Duodenal mucosa (tissue), 2 donors: Measurements from ENCODE around the gene SPEN.
"Not testable (repeated sequence)": the region's sequence is repeated elsewhere in the genome, so short reads cannot be mapped to it uniquely, and the experiment has no call there.

Experiments used
- H3K27ac ChIP-seq: one replicate; pipeline ENCODE4 v1.7.0; 2013; ENCODE audit warnings: low read depth, low read length
- H3K27me3 ChIP-seq, 2 donors: one replicate each; pipeline ENCODE4 v1.7.0; 2013; ENCODE audit warnings: low read length in 2 of 2, control low read depth in 1 of 2; ENCODE audit not compliant: insufficient read depth in 2 of 2, control insufficient read depth in 1 of 2
- H3K36me3 ChIP-seq, 2 donors: one replicate each; pipeline ENCODE4 v1.7.0; 2013; ENCODE audit warnings: low read length in 2 of 2, control low read depth in 1 of 2; ENCODE audit not compliant: insufficient read depth in 2 of 2, control insufficient read depth in 1 of 2
- H3K4me1 ChIP-seq, 2 donors: one replicate each; pipeline ENCODE4 v1.7.0; 2013; ENCODE audit warnings: low read length in 2 of 2, control low read depth in 1 of 2; ENCODE audit not compliant: insufficient read depth in 2 of 2, control insufficient read depth in 1 of 2
- H3K4me3 ChIP-seq, 2 donors: one replicate each; pipeline ENCODE4 v1.7.0; 2013; ENCODE audit warnings: low read length in 2 of 2, low read depth in 1 of 2
- H3K9ac ChIP-seq, 2 donors: one replicate each; pipeline ENCODE4 v1.7.0; 2013; ENCODE audit warnings: low read length in 2 of 2, low read depth in 1 of 2
- H3K9me3 ChIP-seq, 2 donors: one replicate each; pipeline ENCODE4 v1.7.0; 2013; ENCODE audit warnings: low read length in 2 of 2, control low read depth in 1 of 2; ENCODE audit not compliant: control insufficient read depth in 1 of 2

The SPEN gene

DNA sequence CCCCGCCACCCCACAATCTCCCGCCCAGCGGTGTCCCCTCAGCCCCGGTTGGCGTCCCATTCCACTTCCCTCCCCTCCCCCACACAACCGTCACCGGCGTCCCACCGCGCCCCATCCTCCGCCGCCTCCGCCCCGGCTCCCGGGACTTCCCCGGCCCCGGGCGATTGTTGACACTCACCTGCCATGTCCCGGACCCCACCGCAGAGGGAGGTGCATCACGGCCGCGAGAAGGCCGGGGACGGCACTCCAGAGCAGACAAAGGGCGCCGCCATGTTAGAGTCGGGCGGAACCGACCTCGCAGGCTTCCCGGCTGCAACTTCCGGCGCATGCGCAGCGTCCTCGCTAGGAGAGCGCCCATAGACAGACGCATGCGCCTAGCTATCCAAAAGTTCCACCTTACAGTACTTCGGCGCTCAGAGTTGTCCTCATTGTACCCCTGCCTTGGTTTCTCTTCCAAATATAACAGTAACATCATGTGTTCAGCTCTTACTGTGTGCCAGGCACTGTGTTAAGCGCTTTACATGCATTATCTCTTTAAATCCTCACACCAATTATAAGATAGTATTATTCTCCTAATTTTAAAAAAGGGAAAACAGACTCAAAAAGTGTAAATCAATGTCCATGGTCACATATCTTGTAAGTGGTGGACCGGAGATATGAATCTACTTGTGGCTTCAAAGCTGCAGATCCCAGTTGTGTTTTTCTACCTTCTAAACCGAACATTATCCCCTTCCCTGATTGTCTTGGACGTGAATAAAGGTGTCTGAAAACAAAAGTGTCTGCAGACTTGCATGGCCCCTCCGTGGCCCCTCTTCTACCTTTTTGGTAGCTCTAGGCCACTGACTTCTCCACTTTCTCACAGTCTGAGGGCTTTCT lies 128.5 kb downstream of the SPEN start, which contains the start of gene ZBTB17:
Gene ZBTB17 (minus strand): TSS at position 297 of the 876 bp plus-strand sequence. CDS start 27,606 bp downstream, outside the sequence.
- H3K4me3 ChIP-seq: peak within 1 kb of the TSS; percentile 74 to 75

DNA sequence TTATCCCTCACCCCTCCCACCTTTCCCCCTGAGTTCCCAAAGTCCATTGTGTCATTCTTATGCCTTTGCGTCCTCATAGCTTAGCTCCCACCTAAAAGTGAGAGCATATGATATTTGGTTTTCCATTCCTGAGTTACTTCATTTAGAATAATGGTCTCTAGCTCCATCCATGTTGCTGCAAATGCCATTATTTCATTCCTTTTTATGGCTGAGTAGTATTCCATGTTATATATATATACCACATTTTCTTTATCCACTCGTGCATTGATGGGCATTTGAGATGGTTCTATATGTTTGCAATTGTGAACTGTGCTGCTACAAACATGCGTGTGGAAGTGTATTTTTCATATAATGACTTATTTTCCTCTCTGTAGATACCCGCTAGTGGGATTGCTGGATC lies 130.4 kb downstream of the SPEN start:
- H3K27me3 ChIP-seq, H3K9ac ChIP-seq, H3K36me3 ChIP-seq, H3K4me3 ChIP-seq, H3K9me3 ChIP-seq, H3K27ac ChIP-seq: not testable (repeated sequence)
- peaks cover 7 to 10% of the 10 kb centered on the region in 2 donors for H3K4me1 ChIP-seq

More for the DNA sequence above, 128.5 kb downstream of the SPEN start, which contains the start of gene ZBTB17:
- H3K36me3 ChIP-seq: peaks cover 9 to 17% of the 10 kb centered on the region in 2 donors
- H3K27me3 ChIP-seq: no peaks in the 10 kb centered on the region
- no peaks in the 10 kb centered on the region for H3K9me3 ChIP-seq
- peak within 1 kb of the TSS; percentile 61 for H3K27ac ChIP-seq
- peak within 1 kb of the TSS; percentile 55 to 61 for H3K9ac ChIP-seq
- H3K4me1 ChIP-seq: peaks cover 7 to 10% of the 10 kb centered on the region in 2 donors

DNA sequence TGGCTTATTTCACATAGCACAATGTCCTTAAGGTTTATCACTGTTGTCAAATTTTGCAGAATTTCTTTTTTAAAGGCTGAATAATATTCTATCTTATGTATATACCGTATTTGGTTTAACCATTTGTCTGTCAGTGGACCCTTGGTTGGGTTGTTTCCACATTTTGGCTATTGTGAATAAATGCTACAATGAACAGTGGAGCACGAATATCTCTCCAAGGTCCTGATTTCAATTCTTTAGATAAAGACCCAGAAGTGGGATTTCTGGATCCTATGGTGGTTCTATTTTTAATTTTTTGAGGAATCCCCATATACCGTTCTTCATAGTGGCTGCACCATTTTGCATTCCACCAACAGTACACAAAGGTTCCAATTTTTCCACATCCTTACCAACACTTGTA lies 134.2 kb downstream of the SPEN start:
- Histone ChIP-seq H3K9me3 (no peaks in the 10 kb centered on the region), H3K9ac (no peak overlapping the region), H3K27me3 (no peaks in the 10 kb centered on the region), H3K4me1 (no peaks in the 10 kb centered on the region), H3K27ac (no peak overlapping the region), H3K36me3 (no peaks in the 10 kb centered on the region), H3K4me3 (no peak overlapping the region)

DNA sequence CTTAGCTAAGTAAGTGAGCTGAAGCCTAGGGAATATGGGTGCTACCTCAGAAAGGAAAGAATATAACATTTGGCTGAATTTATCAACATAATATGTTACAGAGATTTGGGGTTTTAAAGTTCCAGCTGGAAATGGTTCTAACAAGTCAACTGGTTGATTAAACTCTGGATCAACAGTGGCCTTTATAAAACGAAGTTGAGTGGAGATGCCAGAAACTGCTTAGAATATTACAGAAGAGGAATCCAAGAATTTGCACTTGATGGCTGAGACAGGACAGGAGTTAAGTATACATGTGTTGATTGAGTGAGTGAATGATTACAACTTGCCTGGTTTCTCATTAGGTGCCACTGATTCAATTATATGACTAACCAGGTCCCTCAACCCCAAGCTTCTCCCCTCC lies 135.8 kb downstream of the SPEN start:
- H3K27me3 ChIP-seq: no peaks in the 10 kb centered on the region
- H3K4me1 ChIP-seq: no peaks in the 10 kb centered on the region
- no peak overlapping the region for H3K9ac ChIP-seq
- H3K4me3 ChIP-seq: no peak overlapping the region
- no peaks in the 10 kb centered on the region for H3K9me3 ChIP-seq
- H3K27ac ChIP-seq: no peak overlapping the region
- no peaks in the 10 kb centered on the region for H3K36me3 ChIP-seq

DNA sequence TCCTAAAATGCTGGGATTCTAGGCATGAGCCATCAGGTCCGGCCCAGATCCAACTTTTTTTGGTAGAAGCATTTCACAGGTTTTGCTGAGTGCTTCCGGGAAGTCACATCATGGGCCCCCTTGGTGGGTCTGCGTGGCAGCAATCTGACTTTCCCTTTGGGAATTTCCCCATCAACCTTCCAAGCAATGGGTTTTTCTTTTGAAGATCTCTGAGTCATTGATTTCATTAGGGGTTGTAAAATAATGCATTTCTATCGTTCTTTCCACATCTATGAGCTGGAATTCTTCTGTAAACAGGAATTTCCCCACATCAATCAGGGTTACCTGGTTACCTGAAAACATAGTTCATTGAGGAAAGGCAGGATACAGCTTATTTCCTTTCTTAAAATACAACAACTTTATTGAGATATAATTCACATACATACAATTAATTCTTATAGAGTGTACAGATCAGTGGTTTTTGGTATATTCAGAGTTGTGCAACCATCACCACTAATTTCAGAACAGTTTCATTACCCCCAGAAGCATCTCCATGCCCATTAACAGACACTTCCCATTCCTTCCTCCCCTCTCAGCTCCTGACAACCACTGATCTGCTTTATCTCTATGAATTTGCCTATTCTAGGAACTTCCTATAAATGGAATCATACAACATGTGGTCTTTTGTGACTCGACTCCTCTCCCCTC lies 138.2 kb downstream of the SPEN start:
- no peak overlapping the region for H3K4me3 ChIP-seq
- H3K4me1 ChIP-seq: no peaks in the 10 kb centered on the region
- no peak overlapping the region for H3K9ac ChIP-seq
- no peaks in the 10 kb centered on the region for H3K36me3 ChIP-seq
- no peaks in the 10 kb centered on the region for H3K9me3 ChIP-seq
- H3K27ac ChIP-seq: no peak overlapping the region
- H3K27me3 ChIP-seq: no peaks in the 10 kb centered on the region

DNA sequence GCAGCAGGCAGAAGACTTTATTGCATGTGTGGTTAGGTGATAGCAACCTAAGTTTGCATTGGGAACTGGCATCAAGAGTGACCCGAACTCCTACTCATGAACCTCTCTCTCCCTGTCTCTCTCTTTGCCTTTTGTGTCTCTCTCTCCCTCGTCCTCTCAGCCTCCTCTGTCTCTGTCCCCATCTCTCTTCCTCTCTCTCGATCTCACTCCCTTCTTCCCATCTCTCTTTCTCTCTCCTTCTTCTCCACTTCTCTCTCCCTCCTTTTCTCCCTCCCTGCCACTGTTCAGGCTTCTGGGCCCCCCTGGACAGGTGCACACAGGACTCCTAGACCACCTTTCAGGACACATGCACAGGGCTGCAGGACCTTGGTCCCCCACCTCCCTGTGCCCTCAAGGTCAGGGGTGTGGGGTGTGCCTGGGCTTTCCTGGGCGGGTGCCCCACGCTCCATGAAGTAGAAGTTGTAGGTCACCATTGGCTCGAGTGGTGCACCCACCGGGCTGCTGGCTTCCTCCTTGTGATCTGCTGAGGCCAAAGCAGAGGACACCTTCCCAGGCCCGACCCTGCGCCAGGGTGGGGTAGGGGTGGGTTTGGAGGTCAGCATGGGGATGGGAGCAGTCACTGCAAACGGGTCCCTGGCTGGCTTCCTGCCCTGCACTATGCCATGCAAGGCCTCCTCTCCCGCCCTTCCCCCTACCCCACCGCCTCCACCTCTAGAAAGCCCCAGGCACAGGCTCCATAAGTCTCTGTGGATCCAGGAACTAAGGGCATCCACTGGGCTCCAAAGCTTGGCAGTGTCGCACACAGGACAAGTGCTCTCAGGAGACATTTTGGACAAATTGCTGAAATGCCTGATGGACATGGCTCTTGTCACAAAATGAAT lies 141.6 kb downstream of the SPEN start:
- Histone ChIP-seq H3K9me3 (no peaks in the 10 kb centered on the region), H3K9ac (no peak overlapping the region), H3K27ac (no peak overlapping the region), H3K4me3 (no peak overlapping the region), H3K36me3 (no peaks in the 10 kb centered on the region), H3K4me1 (no peaks in the 10 kb centered on the region), H3K27me3 (no peaks in the 10 kb centered on the region)

DNA sequence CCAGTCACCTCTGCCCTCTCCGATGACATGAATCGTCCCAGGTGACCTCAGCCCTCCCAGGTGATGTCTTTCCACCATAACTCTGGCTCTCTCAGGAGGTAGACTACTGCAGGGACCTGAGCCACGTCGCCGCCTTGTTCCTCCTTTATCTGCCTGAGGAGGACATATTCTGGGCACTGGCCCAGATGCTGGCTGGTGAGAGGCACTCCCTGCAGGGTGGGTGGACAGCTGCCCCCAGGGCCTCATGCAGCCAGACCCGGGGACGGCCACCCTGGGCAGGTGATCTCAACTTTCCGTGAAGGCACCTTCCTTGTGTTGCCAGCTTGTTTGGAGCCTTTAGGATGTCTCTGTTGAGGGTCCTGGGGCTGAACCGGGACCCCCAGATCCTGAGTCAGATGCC lies 142.3 kb downstream of the SPEN start:
- Histone ChIP-seq H3K4me1 (no peaks in the 10 kb centered on the region), H3K27ac (no peak overlapping the region), H3K9ac (no peak overlapping the region), H3K9me3 (no peaks in the 10 kb centered on the region), H3K36me3 (no peaks in the 10 kb centered on the region), H3K4me3 (no peak overlapping the region), H3K27me3 (no peaks in the 10 kb centered on the region)
